CD4-positive, alpha-beta memory T cell (primary cell): ENCODE measurements around the gene TXN2. TPM values are rescaled to one million over a fixed set of nuclear protein-coding genes. Genes with fewer than 3 reads are reported as not detected.

Experiments
- CTCF ChIA-PET: fragments of 350-600 bp; sonication (Branson Sonifier 250); formaldehyde crosslinking; loops from one replicate; lab custom pipeline; 2021; ENCODE audit warnings: inconsistent platforms; ENCODE audit not compliant: partially characterized antibody; lab: Charles Lee
- POLR2A ChIA-PET: fragments of 350-600 bp; sonication (Branson Sonifier 250); formaldehyde crosslinking; loops from one replicate; lab custom pipeline; 2021; ENCODE audit not compliant: partially characterized antibody; lab: Charles Lee
- DNase-seq, 5 donors: peaks; one replicate each; pipeline versions ENCODE4 v3.0.0 to v3.0.0-alpha.2; 2020 to 2022; ENCODE audit warnings: mixed read lengths in 1 of 5
- H3K27ac ChIP-seq: one replicate; pipeline ENCODE4 v1.7.0; 2013; ENCODE audit warnings: low read depth, low read length
- H3K27me3 ChIP-seq: 2 replicates; pipeline ENCODE4 v1.7.0; 2013; ENCODE audit warnings: mild to moderate bottlenecking, low read length, moderate library complexity; ENCODE audit not compliant: insufficient read depth
- H3K36me3 ChIP-seq: 2 replicates; pipeline ENCODE4 v1.7.0; 2013; ENCODE audit warnings: mild to moderate bottlenecking, low read length, moderate library complexity; ENCODE audit not compliant: insufficient read depth
- H3K4me1 ChIP-seq: 2 replicates; pipeline ENCODE4 v1.7.0; 2013; ENCODE audit warnings: mild to moderate bottlenecking, low read length, moderate library complexity; ENCODE audit not compliant: insufficient read depth
- H3K4me3 ChIP-seq, 2 donors: one replicate each; pipeline ENCODE4 v1.7.0; 2013; ENCODE audit warnings: low read length in 2 of 2, mild to moderate bottlenecking in 1 of 2
- H3K9me3 ChIP-seq, 2 donors: one replicate each; pipeline ENCODE4 v1.7.0; 2013; ENCODE audit warnings: low read length in 2 of 2, control low read depth in 1 of 2; ENCODE audit not compliant: control insufficient read depth in 1 of 2
- H3K27ac Mint-ChIP-seq, 7 donors: one replicate each; pipeline ENCODE4 v1.8.0; 2020 to 2021; ENCODE audit warnings: mixed read lengths in 7 of 7, mild to moderate bottlenecking in 6 of 7, inconsistent platforms in 3 of 7, moderate library complexity in 3 of 7
- H3K27me3 Mint-ChIP-seq, 2 donors: one replicate each; pipeline ENCODE4 v1.8.0; 2020 to 2021; ENCODE audit warnings: mixed read lengths in 2 of 2
- H3K36me3 Mint-ChIP-seq, 2 donors: one replicate each; pipeline ENCODE4 v1.8.0; 2020 to 2021; ENCODE audit warnings: mixed read lengths in 2 of 2, inconsistent platforms in 1 of 2, mild to moderate bottlenecking in 1 of 2
- H3K4me1 Mint-ChIP-seq, 4 donors: one replicate each; pipeline ENCODE4 v1.8.0; 2020 to 2021; ENCODE audit warnings: mixed read lengths in 4 of 4, mild to moderate bottlenecking in 1 of 4
- H3K4me3 Mint-ChIP-seq, 8 donors: one replicate each; pipeline ENCODE4 v1.8.0; 2020 to 2021; ENCODE audit warnings: mixed read lengths in 8 of 8, mild to moderate bottlenecking in 7 of 8, moderate library complexity in 6 of 8, inconsistent platforms in 3 of 8
- H3K9me3 Mint-ChIP-seq, 8 donors: one replicate each; pipeline ENCODE4 v1.8.0; 2020 to 2021; ENCODE audit warnings: mixed read lengths in 8 of 8, mild to moderate bottlenecking in 5 of 8, inconsistent platforms in 3 of 8, moderate library complexity in 1 of 8
- intact Hi-C: fragments of 100-400 bp; cut with micrococcal nuclease; formaldehyde crosslinking; loops from one replicate; pipeline ENCODE4 v1.15.1; 2023
- polyA plus RNA-seq, 2 donors: library from polyadenylated mRNA; unstranded; fragments of 300-500 nt; fragmentation: Illumina TruSeq; gene quantifications; one replicate each; pipeline ENCODE4 v1.2.3, GENCODE V29; 2021
- total RNA-seq, 2 experiments: library from RNA; stranded (reverse); gene quantifications; one replicate each; pipeline ENCODE4 v1.2.3, GENCODE V29; 2021

Gene TXN2
- total and polyA plus RNA-seq, 4 experiments from 2014 or later = 33.5 to 148 (median 68.6) TPM

GRCh38 chr22:36470994-36471331, 10.5 kb downstream of the TXN2 start:
- no peaks in the 10 kb centered on the region for H3K9me3 ChIP-seq
- Mint-ChIP-seq H3K27me3 (no peaks in the 10 kb centered on the region), H3K4me3 (no peak overlapping the region), H3K27ac (peak overlapping the region in 1 of 7 donors; percentile 70), H3K4me1 (peaks cover 12 to 28% (median 15%) of the 10 kb centered on the region in 4 donors), H3K9me3 (no peaks in the 10 kb centered on the region), H3K36me3 (peaks cover 26 to 35% of the 10 kb centered on the region in 2 donors)
- no peak overlapping the region for H3K27ac ChIP-seq
- intact Hi-C loops = loop anchor here (1.0 kb wide), 4 partner anchors 16 to 170 kb away; no protein-coding TSS in a partner anchor
- CTCF ChIA-PET = interaction anchor here (0.7 to 10.0 kb wide), 37 partner anchors 9 to 288 kb away, joined by 3 to 204 read pairs (median 8); partner anchors contain the start of genes APOL2, MYH9 and TXN2
- H3K4me1 ChIP-seq = peaks cover 18% of the 10 kb centered on the region
- POLR2A ChIA-PET = interaction anchor here (0.5 to 2.5 kb wide), 13 partner anchors 11 to 170 kb away, joined by 3 to 22 read pairs (median 4); partner anchors contain the start of gene MYH9
- H3K27me3 ChIP-seq = no peaks in the 10 kb centered on the region
- DNase-seq = no peak
- H3K36me3 ChIP-seq = peaks cover 21% of the 10 kb centered on the region
- no peak overlapping the region for H3K4me3 ChIP-seq

- CTCF ChIA-PET = interaction anchor here (0.7 to 10.0 kb wide), 43 partner anchors 9 to 1194 kb away, joined by 3 to 204 read pairs (median 8); partner anchors contain the start of genes APOL2, MYH9 and TXN2
- Histone ChIP-seq H3K4me3 (no peak overlapping the region), H3K27ac (no peak overlapping the region), H3K27me3 (no peaks in the 10 kb centered on the region), H3K9me3 (no peaks in the 10 kb centered on the region), H3K36me3 (peaks cover 16% of the 10 kb centered on the region), H3K4me1 (peaks cover 18% of the 10 kb centered on the region)
- Mint-ChIP-seq H3K4me3 (no peak overlapping the region), H3K4me1 (peaks cover 11 to 28% (median 15%) of the 10 kb centered on the region in 4 donors), H3K27me3 (no peaks in the 10 kb centered on the region), H3K27ac (peak overlapping the region; percentile 30 to 92 (median 79)), H3K9me3 (no peaks in the 10 kb centered on the region), H3K36me3 (peaks cover 20 to 30% of the 10 kb centered on the region in 2 donors)
- POLR2A ChIA-PET = interaction anchor here (0.7 to 2.5 kb wide), 16 partner anchors 12 to 172 kb away, joined by 3 to 22 read pairs (median 4); partner anchors contain the start of gene MYH9
- intact Hi-C loops = loop anchor here (1.0 kb wide), 4 partner anchors 15 to 169 kb away; no protein-coding TSS in a partner anchor
- peak; percentile 85 to 87 (median 87) for DNase-seq
These were observed 11.1 kb downstream of the TXN2 start for GRCh38 chr22:36470162-36470993.

GRCh38 chr22:36469094-36469710, 12.2 kb downstream of the TXN2 start:
- H3K9me3 ChIP-seq = no peaks in the 10 kb centered on the region
- ChIA-PET POLR2A (interaction anchor here (1.3 to 2.5 kb wide), 7 partner anchors 64 to 168 kb away, joined by 3 to 22 read pairs (median 8); partner anchors contain the start of gene MYH9), CTCF (interaction anchor here (1.0 to 10.0 kb wide), 17 partner anchors 13 to 274 kb away, joined by 3 to 204 read pairs (median 6); no protein-coding TSS in a partner anchor)
- H3K27me3 ChIP-seq = no peaks in the 10 kb centered on the region
- Mint-ChIP-seq H3K4me3 (no peak overlapping the region), H3K36me3 (peaks cover 11 to 18% of the 10 kb centered on the region in 2 donors), H3K27ac (peak overlapping the region in 1 of 7 donors; percentile 29), H3K9me3 (no peaks in the 10 kb centered on the region), H3K27me3 (no peaks in the 10 kb centered on the region), H3K4me1 (peaks cover 11 to 28% (median 15%) of the 10 kb centered on the region in 4 donors)
- peaks cover 8% of the 10 kb centered on the region for H3K36me3 ChIP-seq
- no peak overlapping the region for H3K27ac ChIP-seq
- intact Hi-C loops = no loop called here
- no peak for DNase-seq
- H3K4me3 ChIP-seq = no peak overlapping the region
- peaks cover 18% of the 10 kb centered on the region for H3K4me1 ChIP-seq

GRCh38 chr22:36467946-36468345, 13.5 kb downstream of the TXN2 start:
- H3K27ac ChIP-seq = no peak overlapping the region
- POLR2A ChIA-PET = no interaction called here
- H3K27me3 ChIP-seq = no peaks in the 10 kb centered on the region
- no peaks in the 10 kb centered on the region for H3K36me3 ChIP-seq
- H3K27me3 Mint-ChIP-seq = no peaks in the 10 kb centered on the region
- no peaks in the 10 kb centered on the region for H3K9me3 Mint-ChIP-seq
- no peaks in the 10 kb centered on the region for H3K9me3 ChIP-seq
- no peak overlapping the region for H3K4me3 Mint-ChIP-seq
- DNase-seq = no peak
- H3K4me1 Mint-ChIP-seq = peaks cover 11 to 28% (median 15%) of the 10 kb centered on the region in 4 donors
- peaks cover 18% of the 10 kb centered on the region for H3K4me1 ChIP-seq
- peaks cover 9 to 11% of the 10 kb centered on the region in 2 donors for H3K36me3 Mint-ChIP-seq
- peak overlapping the region in 1 of 7 donors; percentile 51 for H3K27ac Mint-ChIP-seq
- H3K4me3 ChIP-seq = no peak overlapping the region
- intact Hi-C loops = no loop called here
- CTCF ChIA-PET = interaction anchor here (1.0 to 10.0 kb wide), 8 partner anchors 33 to 190 kb away, joined by 3 to 204 read pairs (median 3); no protein-coding TSS in a partner anchor

- CTCF ChIA-PET = interaction anchor here (0.6 to 10.0 kb wide), 3 partner anchors 32 to 167 kb away, joined by 3 to 204 read pairs (median 5); no protein-coding TSS in a partner anchor
- intact Hi-C loops = no loop called here
These were observed 14.2 kb downstream of the TXN2 start for GRCh38 chr22:36467042-36467810.

GRCh38 chr22:36466258-36466657, 15.2 kb downstream of the TXN2 start:
- no peaks in the 10 kb centered on the region for H3K36me3 ChIP-seq
- peaks cover 0 to 5% of the 10 kb centered on the region in 2 donors for H3K36me3 Mint-ChIP-seq
- H3K9me3 Mint-ChIP-seq = no peaks in the 10 kb centered on the region
- CTCF ChIA-PET = interaction anchor here (10.0 kb wide), 1 partner anchor 166 kb away, joined by 204 read pairs; no protein-coding TSS in a partner anchor
- no peak overlapping the region for H3K4me3 ChIP-seq
- H3K4me1 Mint-ChIP-seq = peaks cover 11 to 28% (median 15%) of the 10 kb centered on the region in 4 donors
- intact Hi-C loops = no loop called here
- peak overlapping the region in 4 of 7 donors; percentile 10 to 70 (median 59) for H3K27ac Mint-ChIP-seq
- POLR2A ChIA-PET = interaction anchor here (0.7 to 1.8 kb wide), 5 partner anchors 11 to 135 kb away, joined by 4 to 9 read pairs (median 4); partner anchors contain the start of genes MYH9 and TXN2
- H3K27me3 ChIP-seq = no peaks in the 10 kb centered on the region
- no peak overlapping the region for H3K27ac ChIP-seq
- no peaks in the 10 kb centered on the region for H3K9me3 ChIP-seq
- H3K4me1 ChIP-seq = peaks cover 18% of the 10 kb centered on the region
- no peak for DNase-seq
- H3K27me3 Mint-ChIP-seq = no peaks in the 10 kb centered on the region
- no peak overlapping the region for H3K4me3 Mint-ChIP-seq

More at GRCh38 chr22:36467042-36467810, 14.2 kb downstream of the TXN2 start:
- H3K36me3 ChIP-seq = no peaks in the 10 kb centered on the region
- H3K27me3 ChIP-seq = no peaks in the 10 kb centered on the region
- H3K4me3 ChIP-seq = no peak overlapping the region
- peaks cover 18% of the 10 kb centered on the region for H3K4me1 ChIP-seq
- Mint-ChIP-seq H3K36me3 (peaks cover 4 to 8% of the 10 kb centered on the region in 2 donors), H3K27ac (peak overlapping the region; percentile 61 to 79 (median 73)), H3K4me3 (no peak overlapping the region), H3K4me1 (peaks cover 11 to 28% (median 15%) of the 10 kb centered on the region in 4 donors), H3K27me3 (no peaks in the 10 kb centered on the region), H3K9me3 (no peaks in the 10 kb centered on the region)
- no peaks in the 10 kb centered on the region for H3K9me3 ChIP-seq
- POLR2A ChIA-PET = interaction anchor here (0.7 to 1.8 kb wide), 5 partner anchors 15 to 163 kb away, joined by 3 to 9 read pairs (median 4); partner anchors contain the start of genes MYH9 and TXN2
- no peak for DNase-seq
- H3K27ac ChIP-seq = no peak overlapping the region
